Astrocyte of the spinal cord (primary cell): ENCODE results near the gene TMEM271.

Experiments used
- DNase-seq: peaks from one replicate; pipeline ENCODE4 v3.0.0; 2011; ENCODE audit warnings: low read depth, low spot score
- H3K4me3 ChIP-seq: 2 replicates; pipeline ENCODE4 v1.5.1; 2011; ENCODE audit warnings: low read depth, mild to moderate bottlenecking, low read length, moderate library complexity
- in situ Hi-C: cut with HindIII; loops from 2 replicates; pipeline ENCODE4 v1.10.0; 2017; ENCODE audit warnings: low sequenced_read_pairs
- TF ChIP-seq, protein P1 (sequence below): IDR thresholded peaks from 2 replicates; pipeline ENCODE4 v1.5.1; 2012; ENCODE audit warnings: low read depth, mild to moderate bottlenecking, low read length, inconsistent platforms

TMEM271 gene

DNA sequence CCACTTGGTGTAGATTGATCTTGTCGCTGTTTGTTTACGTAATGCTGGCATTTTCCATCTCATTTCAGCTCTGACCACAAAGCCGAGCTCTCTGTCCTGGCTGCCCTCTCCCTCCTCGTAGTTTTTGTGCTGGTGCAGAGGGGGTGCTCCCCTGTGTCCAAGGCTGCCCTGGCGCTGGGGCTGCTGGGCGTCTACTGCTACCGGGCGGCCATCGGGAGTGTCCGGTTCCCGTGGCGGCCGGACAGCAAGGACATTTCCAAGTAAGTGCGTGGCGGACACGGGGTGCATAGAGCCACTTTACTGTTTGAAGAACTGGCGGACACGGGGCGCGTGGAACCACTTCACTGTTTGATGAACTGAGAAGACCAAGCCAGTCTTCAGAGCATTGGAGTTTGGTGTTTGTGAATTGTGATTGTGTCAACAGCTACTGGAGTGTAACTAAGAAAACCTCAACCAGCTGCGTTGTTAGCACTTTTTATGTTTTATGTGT is 49.1 kb downstream of the TMEM271 start:
- H3K4me3 ChIP-seq, result no peak overlapping the region
- no peak for DNase-seq
- in situ Hi-C loops, result no loop called here
- TF ChIP-seq, protein P1, sequence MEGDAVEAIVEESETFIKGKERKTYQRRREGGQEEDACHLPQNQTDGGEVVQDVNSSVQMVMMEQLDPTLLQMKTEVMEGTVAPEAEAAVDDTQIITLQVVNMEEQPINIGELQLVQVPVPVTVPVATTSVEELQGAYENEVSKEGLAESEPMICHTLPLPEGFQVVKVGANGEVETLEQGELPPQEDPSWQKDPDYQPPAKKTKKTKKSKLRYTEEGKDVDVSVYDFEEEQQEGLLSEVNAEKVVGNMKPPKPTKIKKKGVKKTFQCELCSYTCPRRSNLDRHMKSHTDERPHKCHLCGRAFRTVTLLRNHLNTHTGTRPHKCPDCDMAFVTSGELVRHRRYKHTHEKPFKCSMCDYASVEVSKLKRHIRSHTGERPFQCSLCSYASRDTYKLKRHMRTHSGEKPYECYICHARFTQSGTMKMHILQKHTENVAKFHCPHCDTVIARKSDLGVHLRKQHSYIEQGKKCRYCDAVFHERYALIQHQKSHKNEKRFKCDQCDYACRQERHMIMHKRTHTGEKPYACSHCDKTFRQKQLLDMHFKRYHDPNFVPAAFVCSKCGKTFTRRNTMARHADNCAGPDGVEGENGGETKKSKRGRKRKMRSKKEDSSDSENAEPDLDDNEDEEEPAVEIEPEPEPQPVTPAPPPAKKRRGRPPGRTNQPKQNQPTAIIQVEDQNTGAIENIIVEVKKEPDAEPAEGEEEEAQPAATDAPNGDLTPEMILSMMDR, result no peak

DNA sequence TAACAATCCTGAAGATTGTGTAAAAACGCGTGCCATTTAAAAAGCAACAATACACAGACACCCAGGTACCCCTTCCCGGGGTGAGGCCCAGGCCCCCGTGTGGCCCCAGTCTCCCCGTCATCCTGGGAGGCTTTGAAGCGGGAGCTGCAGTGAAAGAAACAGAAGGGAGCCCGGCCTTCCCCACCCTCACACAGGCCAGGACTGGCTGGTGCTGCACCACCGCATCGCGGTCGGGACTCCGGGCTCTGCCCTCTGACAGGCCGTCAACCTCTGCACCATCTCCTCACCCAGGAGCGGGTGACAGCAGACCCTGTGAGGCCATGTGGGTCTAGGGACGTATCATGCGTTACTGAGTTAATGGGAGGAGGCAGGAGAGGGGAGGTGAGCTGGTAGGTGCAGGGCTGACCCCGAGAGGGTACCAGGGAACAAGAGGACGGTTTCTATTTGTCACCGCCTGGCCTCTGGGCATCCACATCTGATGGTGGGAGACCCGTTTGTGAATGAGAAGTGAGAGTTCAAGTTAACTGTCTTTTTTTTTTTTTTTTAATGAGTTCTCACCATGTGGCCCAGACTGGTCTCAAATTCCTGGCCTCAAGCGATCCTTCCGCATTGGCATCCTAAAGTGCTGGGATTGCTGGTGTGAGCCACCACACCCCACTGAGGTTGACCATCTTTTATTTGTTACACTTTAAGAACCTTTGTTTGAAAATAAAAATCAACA is 49.7 kb downstream of the TMEM271 start:
- no peak for DNase-seq
- H3K4me3 ChIP-seq, result no peak overlapping the region
- TF ChIP-seq, protein P1, result no peak
- in situ Hi-C loops, result no loop called here

DNA sequence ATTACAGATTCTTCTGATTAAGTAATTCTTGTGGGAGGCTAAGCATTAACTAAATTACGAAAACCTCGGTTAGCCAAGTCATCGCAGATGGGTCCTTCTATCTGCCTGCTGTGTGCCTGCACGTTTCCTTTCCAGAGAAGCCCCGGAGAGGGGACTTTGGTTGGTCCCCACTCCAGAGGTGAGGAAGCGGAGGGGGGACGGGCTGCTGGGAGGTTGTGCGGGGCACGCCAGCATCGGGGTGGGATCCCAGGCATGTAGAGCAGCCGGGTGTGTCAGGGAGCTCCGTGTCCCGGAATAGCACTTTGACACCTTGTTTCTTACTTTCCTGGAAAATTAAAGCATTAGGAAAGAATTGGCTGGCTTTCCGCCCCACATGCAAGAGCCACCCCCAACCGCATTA is 50.4 kb downstream of the TMEM271 start:
- H3K4me3 ChIP-seq, result no peak overlapping the region
- DNase-seq, result no peak
- TF ChIP-seq, protein P1, result no peak
- in situ Hi-C loops, result no loop called here

DNA sequence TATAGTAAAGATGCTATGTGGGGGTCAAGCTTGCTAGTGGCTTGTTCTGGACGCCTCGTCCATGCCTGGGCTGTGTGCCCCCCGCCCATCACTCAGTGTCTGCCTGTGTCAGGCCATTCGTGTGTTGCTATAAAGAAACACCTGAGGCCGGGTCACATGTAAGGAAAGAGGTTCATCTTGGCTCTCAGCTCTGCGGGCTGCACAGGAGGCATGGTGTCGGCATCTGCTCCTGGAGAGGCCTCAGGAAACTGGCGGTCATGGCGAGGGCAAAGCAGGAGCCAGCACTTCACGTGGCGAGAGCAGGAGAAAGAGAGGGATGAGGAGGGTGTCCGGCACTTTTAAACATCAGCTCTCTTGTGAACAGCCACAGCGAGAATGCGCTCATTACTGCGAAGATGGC is 51.9 kb downstream of the TMEM271 start:
- TF ChIP-seq, protein P1, result no peak
- no peak for DNase-seq
- in situ Hi-C loops, result no loop called here
- H3K4me3 ChIP-seq, result no peak overlapping the region
